Activated CD4-positive, CD25-positive, alpha-beta regulatory T cell (primary cell): Measurements from ENCODE around the gene NOLC1.

ENCODE experiments used
- DNase-seq, 4 experiments: peaks; one replicate each; lab custom pipeline; 2025; lab: John Stamatoyannopoulos, UW

Gene NOLC1

DNA sequence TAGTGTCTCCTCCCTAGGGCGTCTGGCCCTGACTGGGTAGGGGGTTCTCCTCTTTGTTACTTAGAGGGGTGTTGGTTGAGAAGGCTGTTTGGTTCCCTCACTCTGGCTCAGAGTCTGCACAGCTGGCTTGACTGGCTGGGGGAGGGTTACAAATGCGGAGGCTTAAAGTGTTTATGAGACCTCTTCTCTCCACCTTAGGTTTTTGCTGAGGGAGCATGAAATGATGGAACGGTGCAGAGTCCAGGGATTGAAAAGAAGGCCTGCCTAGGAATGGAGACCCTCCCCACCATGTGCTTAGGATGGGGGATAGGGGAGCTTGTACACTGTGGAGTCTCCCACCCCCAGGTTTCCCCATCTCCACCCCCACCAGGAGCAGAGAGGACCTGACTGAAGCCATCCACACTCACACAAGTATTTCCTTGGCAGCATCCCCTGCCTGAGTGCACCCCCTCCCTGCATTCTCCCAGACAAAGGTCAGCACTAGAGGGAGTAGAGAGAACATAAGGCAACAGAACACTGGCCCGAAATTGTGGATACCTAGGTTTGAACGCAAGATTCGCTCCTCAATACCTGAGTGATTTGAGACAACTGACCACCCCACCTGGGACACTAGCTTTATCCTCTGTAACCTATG lies 30.3 kb upstream of the NOLC1 start:
- DNase-seq, result no peak

DNA sequence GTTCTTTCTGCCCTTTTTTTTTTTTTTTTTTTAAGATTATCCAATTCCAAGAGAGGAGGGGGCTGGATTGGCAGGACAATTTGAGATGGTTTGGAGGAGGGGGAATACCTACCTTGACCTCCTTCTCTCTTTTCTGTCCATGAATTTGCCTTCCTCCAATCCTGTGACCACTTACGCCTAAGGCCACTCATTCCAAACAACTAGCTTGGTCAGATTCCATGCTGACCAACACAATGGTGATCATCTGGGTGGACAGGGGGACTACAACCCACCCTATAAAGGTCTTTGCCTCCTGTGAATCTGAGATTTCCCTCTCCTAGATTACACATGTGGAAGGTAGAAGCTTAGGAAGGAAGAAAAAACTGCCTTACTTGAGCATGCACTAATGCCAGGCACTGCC lies 29.7 kb upstream of the NOLC1 start:
- no peak for DNase-seq

DNA sequence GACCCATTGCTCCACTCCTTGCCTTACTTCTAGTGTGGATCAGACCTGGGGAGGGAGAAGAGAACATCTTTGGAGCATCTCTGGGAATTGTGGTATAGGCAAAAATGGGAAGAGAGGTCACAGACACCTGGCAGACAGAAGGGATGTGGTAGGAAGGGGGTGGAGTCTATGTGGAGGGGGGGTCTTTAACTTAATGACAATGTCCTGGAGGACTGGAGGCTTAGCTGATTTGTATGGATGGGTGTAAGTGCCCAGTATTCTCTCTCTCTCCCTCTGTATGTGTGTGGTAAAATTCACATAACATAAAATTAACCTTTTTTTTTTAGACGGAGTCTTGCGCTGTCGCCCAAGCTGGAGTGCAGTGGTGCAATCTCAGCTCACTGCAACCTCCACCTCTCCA lies 29.0 kb upstream of the NOLC1 start:
- no peak for DNase-seq

DNA sequence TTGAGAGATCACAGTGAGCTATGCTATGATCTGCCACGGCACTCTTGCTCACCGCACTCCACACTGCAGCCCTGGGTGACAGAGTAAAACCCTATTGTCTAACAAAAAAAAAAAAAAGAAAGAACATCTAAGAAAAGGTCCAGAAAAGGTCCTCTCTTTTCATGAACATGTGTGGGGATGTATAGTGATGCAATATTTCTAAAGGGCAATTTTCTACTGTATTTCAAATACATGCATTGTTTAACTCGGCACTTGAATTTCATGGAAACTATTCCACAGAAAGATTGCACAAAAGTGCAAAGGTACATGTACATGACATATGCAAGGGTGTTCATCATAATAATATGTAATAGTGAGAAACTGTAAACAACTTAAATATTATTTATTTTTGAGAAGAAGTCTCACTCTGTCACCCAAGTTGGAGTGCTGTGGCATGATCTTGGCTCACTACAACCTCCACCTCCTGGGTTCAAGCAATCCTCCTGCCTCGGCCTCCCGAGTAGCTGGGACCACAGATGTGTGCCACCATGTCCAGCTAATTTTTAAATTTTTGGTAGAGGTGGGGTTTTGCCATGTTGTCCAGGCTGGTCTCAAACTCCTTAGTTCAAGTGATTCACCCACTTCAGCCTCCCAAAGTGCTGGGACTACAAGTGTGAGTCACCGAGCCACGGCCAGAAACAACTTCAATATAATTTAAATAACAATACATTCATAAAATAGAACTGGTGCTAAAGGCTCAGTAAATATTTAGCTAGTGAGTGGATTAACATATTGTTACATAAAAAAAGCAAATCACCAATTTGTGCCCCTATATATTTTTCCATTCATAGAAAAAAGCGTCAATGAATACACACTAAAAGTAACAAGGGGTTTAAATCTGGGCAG lies 20.7 kb upstream of the NOLC1 start:
- no peak for DNase-seq

DNA sequence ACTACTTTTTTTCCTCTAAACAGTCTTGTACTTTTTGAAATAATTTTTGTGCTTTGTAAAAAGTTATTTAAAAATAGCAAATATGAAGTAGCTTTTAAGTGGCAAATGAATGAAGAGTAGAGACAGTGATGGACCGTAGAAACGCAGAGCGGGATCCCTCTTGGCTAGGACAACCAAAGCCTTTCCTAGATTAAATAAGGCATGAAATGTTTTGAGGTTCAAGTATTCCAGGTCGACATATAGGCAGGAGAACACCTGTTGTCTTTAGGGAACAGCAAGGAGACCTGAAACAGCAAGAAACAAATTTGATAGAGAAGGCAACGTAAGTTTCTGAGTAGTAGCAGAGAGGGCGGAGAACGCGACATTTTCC lies 20.0 kb upstream of the NOLC1 start:
- DNase-seq, result no peak

DNA sequence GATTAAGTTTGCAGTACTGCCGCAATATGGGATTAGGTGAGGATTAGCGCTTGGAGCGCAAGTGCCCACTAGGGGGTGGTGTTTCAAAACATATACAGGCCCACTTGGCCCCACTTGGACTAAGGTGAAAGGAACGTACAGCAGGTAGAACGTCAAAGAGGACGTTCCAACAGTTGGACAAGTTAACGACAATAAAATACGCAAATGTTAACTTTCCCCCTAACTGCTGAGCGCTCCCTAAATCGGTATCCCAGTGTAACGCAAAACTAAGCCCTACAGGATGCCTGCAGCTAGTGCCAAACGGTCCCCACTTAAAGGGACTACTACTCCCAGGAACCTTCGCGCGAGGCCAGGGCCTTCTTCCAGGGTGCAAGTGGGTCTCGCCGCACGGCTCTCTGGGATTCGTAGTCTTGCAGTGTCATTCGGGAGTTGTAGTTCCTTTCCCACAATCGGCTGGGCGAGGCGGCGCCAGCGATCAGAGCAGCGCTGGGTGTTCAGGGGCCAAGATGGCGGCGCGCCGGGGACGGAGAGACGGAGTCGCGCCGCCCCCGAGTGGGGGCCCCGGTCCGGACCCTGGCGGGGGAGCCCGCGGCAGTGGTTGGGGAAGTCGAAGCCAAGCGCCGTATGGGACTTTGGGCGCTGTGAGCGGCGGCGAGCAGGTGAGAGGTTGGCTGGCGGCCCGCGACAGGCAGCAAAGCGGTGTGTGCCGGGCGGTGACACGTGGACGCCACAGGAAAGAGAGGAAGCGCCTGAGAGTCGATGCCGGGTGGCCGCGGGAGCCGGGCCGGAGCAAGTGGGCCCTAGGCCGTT lies 19.4 kb upstream of the NOLC1 start, which contains the start of gene PPRC1:
Gene PPRC1, plus strand, starts transcription at position 478 of the 810 bp plus-strand sequence. Its CDS starts 29 bp downstream, at position 507.
- peak; percentile 92 to 94 (median 93) for DNase-seq

DNA sequence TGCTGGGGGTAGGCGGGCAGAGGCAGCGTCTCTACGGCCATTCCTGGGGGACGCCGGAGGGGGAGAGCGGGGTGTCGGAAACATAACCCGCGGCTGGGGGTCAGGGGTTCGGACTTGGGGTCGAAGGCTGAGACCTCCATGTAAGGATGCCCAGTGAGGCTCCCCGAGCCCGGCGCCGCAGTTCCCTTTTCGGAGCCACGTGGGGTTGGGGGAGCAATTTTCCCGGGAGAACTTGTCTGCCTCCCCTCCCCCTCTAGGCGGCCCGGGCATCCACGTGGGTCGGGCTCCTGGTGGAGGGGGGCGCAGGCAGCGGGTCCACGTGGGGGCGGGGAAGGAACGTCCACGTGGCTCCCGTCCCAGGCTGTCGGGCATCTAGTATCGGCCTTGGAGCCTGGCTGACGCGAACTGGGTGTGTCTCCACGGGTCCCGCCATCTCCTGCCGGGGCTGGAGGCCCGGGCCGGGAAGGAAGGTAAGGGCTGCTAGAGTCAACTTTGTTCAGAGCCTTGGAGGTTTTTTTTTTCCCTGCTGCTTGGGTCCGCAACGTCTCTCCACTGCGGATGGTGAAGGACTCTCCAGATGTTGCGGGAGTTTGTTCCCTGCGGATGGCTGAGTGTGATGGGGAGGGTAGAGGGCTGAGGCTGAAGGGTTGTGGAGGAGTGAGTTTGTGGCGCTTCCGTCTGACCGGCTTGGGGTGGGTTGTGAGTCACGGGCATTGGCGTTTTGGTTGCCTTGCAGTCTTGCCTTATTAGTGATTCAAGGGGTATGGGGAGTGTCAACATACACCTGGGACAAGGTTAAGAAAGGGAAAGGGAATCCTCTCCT lies 18.6 kb upstream of the NOLC1 start:
- peak in 2 of 4 experiments; percentile 40 to 58 for DNase-seq

DNA sequence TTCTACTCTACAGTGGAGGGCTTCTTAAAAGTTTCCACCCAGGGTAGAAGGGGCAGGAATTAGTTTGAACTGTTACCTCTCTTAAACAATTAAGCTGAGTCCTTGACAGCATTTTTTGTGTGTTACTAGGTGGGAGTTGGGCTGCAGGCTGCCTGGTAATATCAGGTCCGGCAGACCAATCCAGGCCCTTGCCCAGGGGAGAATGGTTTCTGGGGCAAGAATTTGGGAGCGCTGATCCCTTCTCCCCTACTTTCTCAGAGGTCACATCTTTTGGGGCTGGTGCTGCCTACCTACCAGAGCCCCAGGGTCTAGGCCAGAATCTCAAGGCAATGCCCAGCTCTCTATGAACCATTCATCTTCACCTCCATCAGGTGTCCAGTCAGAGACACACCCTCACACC lies 17.8 kb upstream of the NOLC1 start:
- no peak for DNase-seq

DNA sequence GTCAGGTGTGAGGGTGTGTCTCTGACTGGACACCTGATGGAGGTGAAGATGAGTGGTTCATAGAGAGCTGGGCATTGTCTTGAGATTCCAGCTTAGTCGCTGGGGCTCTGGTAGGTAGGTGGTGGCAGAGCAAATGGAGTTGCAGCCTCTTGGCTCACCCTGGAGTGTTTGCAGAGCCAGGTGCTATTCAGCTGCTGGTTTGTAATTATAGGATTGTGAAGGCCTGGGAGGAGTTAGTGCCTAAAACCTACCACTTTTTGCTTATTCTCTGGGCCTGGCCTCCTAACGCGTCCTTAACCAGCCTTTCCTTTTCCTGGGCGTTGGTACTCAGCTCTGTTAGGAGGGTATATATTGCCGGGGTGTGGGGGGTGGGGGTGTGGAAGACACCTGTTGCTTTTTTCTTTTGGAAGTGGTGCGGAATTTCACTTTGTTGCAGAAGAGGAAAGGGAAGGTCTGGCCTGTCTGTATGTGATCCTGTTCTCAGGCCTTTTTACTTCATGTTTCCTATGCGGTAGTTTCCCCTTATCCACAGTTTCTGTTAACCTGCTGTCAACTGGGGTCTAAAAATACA lies 16.1 kb upstream of the NOLC1 start:
- no peak for DNase-seq

DNA sequence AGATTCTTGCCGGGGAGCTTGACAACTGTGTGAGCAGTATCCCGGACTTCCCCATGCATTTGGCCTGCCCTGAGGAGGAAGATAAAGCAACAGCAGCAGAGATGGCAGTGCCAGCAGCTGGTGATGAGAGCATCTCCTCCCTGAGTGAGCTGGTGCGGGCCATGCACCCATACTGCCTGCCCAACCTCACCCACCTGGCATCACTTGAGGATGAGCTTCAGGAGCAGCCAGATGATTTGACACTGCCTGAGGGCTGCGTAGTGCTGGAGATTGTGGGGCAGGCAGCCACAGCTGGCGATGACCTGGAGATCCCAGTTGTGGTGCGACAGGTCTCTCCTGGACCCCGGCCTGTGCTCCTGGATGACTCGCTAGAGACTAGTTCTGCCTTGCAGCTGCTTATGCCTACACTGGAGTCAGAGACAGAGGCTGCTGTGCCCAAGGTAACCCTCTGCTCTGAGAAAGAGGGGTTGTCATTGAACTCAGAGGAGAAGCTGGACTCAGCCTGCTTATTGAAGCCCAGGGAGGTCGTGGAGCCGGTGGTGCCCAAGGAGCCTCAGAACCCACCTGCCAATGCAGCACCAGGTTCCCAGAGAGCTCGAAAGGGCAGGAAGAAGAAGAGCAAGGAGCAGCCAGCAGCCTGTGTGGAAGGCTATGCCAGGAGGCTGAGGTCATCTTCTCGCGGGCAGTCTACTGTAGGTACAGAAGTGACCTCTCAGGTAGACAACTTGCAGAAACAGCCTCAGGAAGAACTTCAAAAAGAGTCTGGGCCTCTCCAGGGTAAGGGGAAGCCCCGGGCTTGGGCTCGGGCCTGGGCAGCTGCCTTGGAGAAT lies 12.7 kb upstream of the NOLC1 start:
- no peak for DNase-seq

DNA sequence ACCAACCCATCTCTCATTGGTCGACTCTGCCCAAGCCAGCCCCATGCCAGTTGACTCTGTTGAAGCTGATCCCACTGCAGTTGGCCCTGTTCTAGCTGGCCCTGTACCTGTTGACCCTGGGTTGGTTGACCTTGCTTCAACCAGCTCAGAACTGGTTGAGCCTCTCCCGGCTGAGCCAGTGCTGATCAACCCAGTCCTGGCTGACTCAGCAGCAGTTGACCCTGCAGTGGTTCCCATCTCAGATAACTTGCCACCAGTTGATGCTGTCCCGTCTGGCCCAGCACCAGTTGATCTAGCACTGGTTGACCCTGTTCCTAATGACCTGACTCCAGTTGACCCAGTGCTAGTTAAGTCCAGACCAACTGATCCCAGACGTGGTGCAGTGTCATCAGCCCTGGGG lies 12.0 kb upstream of the NOLC1 start:
- no peak for DNase-seq

DNA sequence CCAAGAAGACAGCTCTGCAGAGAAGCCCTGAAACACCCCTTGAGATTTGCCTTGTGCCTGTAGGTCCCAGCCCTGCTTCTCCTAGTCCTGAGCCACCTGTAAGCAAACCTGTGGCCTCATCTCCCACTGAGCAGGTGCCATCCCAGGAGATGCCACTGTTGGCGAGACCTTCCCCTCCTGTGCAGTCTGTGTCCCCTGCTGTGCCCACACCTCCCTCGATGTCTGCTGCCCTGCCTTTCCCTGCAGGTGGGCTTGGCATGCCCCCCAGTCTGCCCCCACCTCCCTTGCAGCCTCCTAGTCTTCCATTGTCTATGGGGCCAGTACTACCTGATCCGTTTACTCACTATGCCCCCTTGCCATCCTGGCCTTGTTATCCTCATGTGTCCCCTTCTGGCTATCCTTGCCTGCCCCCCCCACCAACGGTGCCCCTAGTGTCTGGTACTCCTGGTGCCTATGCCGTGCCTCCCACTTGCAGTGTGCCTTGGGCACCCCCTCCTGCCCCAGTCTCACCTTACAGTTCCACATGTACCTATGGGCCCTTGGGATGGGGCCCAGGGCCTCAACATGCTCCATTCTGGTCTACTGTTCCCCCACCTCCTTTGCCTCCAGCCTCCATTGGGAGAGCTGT lies 11.2 kb upstream of the NOLC1 start:
- DNase-seq, result no peak

DNA sequence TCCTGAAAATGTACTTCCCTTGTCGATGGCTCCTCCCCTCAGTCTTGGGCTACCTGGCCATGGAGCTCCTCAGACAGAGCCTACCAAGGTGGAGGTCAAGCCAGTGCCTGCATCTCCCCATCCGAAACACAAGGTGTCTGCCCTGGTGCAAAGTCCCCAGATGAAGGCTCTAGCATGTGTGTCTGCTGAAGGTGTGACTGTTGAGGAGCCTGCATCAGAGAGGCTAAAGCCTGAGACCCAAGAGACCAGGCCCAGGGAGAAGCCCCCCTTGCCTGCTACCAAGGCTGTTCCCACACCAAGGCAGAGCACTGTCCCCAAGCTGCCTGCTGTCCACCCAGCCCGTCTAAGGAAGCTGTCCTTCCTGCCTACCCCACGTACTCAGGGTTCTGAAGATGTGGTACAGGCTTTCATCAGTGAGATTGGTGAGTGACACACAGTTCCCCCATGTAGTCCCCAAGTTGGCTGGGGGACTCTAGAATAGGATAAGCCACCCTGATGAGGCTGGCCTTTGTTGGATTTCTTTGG lies 10.5 kb upstream of the NOLC1 start:
- DNase-seq, result no peak

DNA sequence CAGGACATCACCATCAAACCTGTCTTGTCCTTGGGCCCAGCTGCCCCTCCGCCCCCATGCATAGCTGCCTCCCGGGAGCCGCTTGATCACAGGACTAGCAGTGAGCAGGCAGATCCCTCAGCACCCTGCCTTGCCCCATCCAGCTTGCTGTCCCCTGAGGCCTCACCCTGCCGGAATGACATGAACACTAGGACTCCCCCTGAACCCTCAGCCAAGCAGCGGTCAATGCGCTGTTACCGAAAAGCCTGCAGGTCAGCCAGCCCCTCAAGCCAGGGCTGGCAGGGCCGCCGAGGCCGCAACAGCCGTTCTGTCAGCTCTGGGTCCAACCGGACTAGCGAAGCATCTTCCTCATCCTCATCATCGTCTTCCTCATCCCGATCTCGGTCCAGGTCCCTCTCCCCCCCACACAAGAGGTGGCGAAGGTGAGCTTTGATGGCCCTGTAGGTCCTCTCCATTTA lies 5.2 kb upstream of the NOLC1 start:
- DNase-seq, result no peak

DNA sequence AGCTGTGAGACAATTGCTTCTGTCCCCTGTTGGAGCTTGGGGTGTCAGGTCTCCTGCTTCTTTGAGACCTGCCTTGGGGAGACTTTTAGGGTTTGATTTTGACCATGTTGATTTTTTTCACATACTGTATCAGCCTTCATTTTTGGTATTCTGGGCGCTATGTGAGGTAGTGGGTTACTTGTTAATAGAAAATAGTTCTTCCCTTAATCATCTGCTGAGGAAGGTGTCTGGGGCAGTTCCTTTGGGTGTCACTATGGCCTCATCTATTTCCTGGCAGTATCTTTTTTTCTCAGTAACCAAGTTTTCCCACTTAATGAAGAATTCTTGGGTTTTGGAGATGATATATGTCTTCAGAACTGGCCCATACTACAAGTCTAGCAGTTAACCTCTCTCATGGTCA lies 4.6 kb upstream of the NOLC1 start:
- DNase-seq, result no peak

DNA sequence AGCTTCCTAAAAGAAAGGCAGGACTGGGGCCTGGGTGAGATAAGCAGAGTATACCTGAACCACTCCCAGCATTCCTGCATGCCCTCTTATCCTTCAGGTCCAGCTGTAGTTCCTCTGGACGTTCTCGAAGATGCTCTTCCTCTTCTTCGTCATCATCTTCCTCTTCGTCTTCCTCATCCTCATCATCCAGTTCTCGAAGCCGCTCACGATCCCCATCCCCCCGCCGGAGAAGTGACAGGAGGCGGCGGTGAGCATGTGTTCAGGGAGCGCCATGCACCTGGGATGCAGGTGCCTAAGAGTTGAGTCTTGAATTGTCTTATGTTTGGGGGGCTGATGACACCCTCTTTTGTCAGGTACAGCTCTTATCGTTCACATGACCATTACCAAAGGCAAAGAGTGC lies 3.9 kb upstream of the NOLC1 start:
- DNase-seq, result no peak

DNA sequence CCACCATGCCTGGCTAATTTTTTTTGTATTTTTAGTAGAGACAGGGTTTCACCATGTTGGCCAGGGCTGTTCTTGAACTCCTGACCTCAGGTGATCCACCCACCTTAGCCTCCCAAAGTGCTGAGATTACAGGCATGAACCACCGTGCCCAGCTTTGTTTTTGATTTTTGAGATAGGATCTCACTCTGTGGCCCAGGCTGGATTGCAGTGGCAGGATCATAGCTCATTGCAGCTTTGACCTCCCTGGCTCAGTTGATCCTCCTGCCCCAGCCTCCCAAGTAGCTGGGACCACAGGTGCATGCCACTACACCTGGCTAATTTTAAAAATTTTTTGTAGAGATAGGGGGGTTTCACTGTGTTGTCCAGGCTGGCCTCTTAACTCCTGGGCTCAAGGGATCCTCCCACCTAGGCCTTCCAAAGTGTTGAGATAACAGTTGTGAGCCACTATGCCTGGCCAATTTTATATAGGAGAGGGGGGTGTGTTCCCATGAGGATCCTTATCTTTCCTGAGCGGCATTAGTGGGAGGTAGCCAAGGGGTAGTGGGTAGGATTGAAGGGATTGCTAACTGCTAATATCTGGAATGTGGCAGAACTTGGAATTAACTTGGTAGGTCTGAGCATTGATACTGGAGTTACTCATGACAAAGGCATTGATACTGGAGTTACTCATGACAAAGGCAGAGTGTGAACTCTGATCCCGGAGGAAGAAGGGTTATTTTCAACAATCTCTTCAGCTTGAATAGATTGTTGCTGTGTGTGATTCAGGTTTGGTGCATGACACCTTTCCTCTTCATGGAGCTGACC lies 1.0 kb upstream of the NOLC1 start:
- no peak for DNase-seq

DNA sequence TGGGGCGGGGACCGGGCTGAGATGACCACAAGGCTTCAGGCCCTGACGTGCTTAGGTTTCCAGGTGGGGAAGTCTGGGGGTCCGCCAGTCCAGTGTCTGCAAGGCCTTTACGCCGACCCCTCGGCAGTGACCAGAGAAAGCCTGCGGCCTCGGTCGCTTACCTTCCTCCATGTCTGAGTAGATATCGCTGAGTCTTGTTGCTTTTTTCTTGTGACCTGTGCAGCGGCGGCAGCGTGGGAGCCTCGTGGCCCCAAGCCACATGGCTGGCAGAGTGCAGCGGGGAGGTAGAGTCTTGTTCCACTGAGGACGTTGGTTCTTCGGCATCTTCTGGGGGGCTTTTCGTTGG lies 329 bp downstream of the NOLC1 start:
- DNase-seq, result peak in 1 of 4 experiments; percentile 48

DNA sequence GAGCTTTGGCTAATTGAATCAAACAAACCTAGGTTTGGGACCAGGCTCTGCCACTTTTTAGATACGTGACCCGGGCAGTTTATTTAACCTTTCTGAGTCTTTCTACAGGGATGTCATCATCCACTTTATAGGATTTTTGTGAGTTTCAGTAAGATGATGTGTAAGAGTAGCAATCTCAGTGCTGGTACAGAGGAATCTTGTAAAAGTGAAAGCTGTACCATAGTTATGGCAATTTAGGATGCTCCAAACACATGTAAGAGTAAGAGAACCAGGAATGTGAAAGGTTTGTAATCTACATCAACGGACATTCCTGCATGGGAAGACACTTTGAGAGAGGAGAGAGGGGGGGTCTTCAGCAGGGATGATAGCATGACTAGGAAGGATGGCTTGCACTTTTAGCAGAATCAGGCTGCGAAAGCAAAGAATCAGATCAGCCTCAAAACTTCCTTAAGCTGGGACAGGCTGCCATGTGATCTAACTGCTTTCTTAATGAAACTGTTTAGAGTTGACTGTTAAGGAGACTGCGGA lies 968 bp downstream of the NOLC1 start:
- no peak for DNase-seq
